Gastrocnemius medialis (tissue), 4 donors: ENCODE data around the gene MICU2.

ENCODE experiments used
- POLR2A ChIP-seq, 2 donors: fragments of 450-650 bp; IDR thresholded peaks; one replicate each; pipeline ENCODE4 v1.6.1; 2017; ENCODE audit warnings: antibody characterized with exemption in 2 of 2, mild to moderate bottlenecking in 2 of 2, moderate library complexity in 2 of 2
- TF ChIP-seq, protein P1 (sequence below), 5 experiments: fragments of 450-650 bp in 3 of 5; fragments of 200-600 bp in 2 of 5; sonication (generic) in 2 of 5; IDR thresholded peaks in 4 of 5; conservative IDR thresholded peaks in 1 of 5; 1 replicate in 4 of 5; 2 replicates in 1 of 5; pipeline ENCODE4 v1.5.1; 2016 to 2019; ENCODE audit warnings: antibody characterized with exemption in 5 of 5, mild to moderate bottlenecking in 3 of 5, moderate library complexity in 3 of 5

- TF ChIP-seq, protein P1, sequence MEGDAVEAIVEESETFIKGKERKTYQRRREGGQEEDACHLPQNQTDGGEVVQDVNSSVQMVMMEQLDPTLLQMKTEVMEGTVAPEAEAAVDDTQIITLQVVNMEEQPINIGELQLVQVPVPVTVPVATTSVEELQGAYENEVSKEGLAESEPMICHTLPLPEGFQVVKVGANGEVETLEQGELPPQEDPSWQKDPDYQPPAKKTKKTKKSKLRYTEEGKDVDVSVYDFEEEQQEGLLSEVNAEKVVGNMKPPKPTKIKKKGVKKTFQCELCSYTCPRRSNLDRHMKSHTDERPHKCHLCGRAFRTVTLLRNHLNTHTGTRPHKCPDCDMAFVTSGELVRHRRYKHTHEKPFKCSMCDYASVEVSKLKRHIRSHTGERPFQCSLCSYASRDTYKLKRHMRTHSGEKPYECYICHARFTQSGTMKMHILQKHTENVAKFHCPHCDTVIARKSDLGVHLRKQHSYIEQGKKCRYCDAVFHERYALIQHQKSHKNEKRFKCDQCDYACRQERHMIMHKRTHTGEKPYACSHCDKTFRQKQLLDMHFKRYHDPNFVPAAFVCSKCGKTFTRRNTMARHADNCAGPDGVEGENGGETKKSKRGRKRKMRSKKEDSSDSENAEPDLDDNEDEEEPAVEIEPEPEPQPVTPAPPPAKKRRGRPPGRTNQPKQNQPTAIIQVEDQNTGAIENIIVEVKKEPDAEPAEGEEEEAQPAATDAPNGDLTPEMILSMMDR (IDR thresholded peaks at IDR 0.05 in 4 of 5, conservative IDR thresholded peaks at IDR 0.05 in 1 of 5): no peak
- TF ChIP-seq POLR2A (IDR thresholded peaks at IDR 0.05): no peak
Measured at GRCh38 chr13:21537105-21537504, 66.9 kb downstream of the MICU2 start.
